PC-3 (cell line): Measurements from ENCODE around the gene CXXC5.

Experiments
- CTCF ChIP-seq: fragments of 300-600 bp; sonication (generic); conservative IDR thresholded peaks from 2 replicates; pipeline ENCODE4 v1.5.1; 2017; ENCODE audit warnings: antibody characterized with exemption, low read depth, mild to moderate bottlenecking, low read length
- EZH2 ChIP-seq: fragments of 300-600 bp; sonication (generic); IDR thresholded peaks from one replicate; pipeline ENCODE4 v1.6.1; 2017; ENCODE audit warnings: antibody characterized with exemption, mild to moderate bottlenecking, low read length; ENCODE audit not compliant: unreplicated experiment
- EZH2phosphoT487 ChIP-seq: fragments of 300-600 bp; sonication (generic); IDR thresholded peaks from 2 replicates; pipeline ENCODE4 v1.6.1; 2018; ENCODE audit warnings: mild to moderate bottlenecking, antibody characterized with exemption, low read length, borderline replicate concordance

DNA sequence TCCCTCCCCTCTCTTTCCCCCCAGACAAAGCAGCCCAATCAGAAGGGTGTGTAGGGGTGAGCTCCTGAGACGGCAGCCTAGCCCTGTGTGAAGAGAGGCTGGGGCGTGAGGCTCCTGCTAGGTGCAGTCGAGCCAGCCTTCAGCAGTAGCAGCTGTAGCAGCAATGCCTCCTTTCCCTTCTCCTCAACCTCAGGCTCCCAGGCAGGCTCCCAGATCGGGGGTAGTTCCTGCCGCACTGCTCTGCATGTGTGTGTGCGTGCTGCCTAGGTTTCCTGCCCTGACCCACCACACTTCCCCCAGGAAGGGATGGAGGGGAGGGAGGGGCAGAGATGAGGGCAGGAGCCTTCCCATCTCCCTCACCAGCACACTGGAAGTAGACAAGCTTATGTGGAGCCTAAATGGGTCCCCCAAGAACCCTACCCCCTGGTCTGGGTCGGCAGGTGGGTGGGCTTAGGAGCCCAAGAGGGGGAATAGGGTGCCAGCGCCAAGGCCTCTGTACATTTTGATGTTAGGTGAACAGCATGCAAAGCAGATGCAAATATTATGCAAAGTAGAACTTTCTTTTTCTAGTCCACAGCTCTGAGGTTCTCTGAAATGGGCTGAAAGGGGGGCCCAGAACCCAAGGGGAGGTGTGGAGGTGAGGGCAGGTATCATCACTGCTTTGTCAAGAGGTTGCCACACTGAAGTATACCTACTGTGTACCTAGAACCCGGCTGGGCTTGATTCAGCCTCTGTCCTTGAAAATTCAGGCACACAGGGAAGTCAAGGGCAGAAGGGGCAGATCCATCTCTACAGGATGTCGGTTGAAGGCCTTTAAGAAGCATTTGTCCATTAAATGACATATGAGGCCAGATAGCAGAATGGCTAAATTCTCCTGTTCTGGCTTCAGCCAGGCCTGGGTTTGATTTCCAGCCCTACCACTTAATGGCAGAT is 57.8 kb downstream of the CXXC5 start:
- TF ChIP-seq CTCF (no peak), EZH2 (no peak), EZH2phosphoT487 (no peak)
